Suprapubic skin (tissue), 4 donors: ENCODE data around the gene YY1.

Experiments used
- POLR2A ChIP-seq, 2 donors: fragments of 450-650 bp; IDR thresholded peaks; one replicate each; pipeline ENCODE4 v1.6.1; 2017; ENCODE audit warnings: antibody characterized with exemption in 2 of 2, mild to moderate bottlenecking in 2 of 2, moderate library complexity in 2 of 2
- POLR2AphosphoS5 ChIP-seq, 3 donors: sonication (generic); formaldehyde crosslinking; IDR thresholded peaks; one replicate each; pipeline ENCODE4 v1.6.1; 2017; ENCODE audit warnings: antibody characterized with exemption in 3 of 3
- TF ChIP-seq, protein P1 (sequence below), 2 donors: fragments of 200-600 bp in 1 of 2; fragments of 450-650 bp in 1 of 2; sonication (generic) in 1 of 2; IDR thresholded peaks; one replicate each; pipeline ENCODE4 v1.5.1; 2016 to 2019; ENCODE audit warnings: antibody characterized with exemption in 2 of 2, mild to moderate bottlenecking in 1 of 2, moderate library complexity in 1 of 2

DNA sequence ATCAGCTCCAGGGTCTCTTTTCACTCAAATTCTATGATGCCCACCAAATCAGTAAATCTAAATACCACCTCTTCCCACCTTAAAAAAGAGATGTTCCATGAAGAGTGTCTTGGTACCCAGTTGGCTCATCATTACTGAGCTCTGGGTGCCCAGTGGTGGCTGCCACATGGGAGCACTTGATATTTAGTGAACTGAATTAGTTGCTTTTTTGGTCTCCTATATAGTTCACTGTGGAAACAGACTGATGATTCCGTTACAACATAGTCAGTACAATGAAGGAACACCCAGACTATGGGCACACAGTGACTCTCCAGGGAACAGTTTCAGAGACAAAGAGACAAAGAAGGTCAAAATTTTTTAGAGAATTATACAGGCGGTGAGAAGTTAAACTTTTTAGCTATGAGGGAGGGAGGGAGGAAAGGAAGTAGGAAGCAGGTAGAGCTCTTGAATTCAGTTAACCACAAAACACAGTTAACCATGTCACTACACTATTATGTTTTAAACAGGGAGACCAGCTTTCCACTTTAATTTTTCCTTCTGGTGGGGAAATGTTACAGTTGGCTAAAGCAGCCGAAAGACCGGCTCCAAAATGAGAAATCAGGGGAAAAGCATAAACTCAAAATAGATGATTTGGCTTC lies 14.6 kb upstream of the YY1 start:
- TF ChIP-seq, protein P1, sequence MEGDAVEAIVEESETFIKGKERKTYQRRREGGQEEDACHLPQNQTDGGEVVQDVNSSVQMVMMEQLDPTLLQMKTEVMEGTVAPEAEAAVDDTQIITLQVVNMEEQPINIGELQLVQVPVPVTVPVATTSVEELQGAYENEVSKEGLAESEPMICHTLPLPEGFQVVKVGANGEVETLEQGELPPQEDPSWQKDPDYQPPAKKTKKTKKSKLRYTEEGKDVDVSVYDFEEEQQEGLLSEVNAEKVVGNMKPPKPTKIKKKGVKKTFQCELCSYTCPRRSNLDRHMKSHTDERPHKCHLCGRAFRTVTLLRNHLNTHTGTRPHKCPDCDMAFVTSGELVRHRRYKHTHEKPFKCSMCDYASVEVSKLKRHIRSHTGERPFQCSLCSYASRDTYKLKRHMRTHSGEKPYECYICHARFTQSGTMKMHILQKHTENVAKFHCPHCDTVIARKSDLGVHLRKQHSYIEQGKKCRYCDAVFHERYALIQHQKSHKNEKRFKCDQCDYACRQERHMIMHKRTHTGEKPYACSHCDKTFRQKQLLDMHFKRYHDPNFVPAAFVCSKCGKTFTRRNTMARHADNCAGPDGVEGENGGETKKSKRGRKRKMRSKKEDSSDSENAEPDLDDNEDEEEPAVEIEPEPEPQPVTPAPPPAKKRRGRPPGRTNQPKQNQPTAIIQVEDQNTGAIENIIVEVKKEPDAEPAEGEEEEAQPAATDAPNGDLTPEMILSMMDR (IDR thresholded peaks at IDR 0.05), result no peak
- no peak for TF ChIP-seq POLR2AphosphoS5 (IDR thresholded peaks at IDR 0.05)
- TF ChIP-seq POLR2A (IDR thresholded peaks at IDR 0.05), result no peak
